Endothelial cell of umbilical vein (primary cell): ENCODE data around the gene DSPP.

Experiments
- CTCF ChIP-seq, 2 donors: IDR thresholded peaks; 1 replicate in 1 of 2; 2 replicates in 1 of 2; pipeline ENCODE4 v1.5.1; 2011; ENCODE audit warnings: low read length in 2 of 2, mild to moderate bottlenecking in 2 of 2, moderate library complexity in 2 of 2, control low read depth in 1 of 2, inconsistent platforms in 1 of 2, low read depth in 1 of 2; ENCODE audit not compliant: insufficient read depth in 1 of 2; ENCODE audit errors: extremely low read depth in 1 of 2
- MAX ChIP-seq: IDR thresholded peaks from 2 replicates; pipeline ENCODE4 v1.6.1; 2011; ENCODE audit not compliant: insufficient read depth, insufficient read length

DNA sequence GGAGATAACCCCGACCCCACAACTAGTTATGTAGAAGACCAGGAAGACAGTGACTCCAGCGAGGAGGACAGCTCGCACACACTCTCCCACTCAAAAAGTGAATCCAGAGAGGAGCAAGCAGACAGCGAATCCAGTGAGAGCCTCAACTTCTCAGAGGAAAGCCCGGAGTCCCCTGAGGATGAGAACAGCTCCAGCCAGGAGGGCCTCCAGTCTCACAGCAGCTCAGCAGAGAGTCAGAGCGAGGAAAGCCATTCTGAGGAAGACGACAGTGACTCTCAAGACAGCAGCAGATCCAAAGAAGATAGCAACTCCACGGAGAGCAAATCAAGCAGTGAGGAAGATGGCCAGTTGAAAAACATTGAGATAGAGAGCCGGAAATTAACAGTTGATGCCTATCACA, 54.5 kb downstream of the DSPP start:
- TF ChIP-seq CTCF (IDR thresholded peaks at IDR 0.05; ENCODE audit: extremely low read depth in 1 of 2, insufficient read depth in 1 of 2, low read depth in 1 of 2, low read length in 2 of 2), result no peak
- TF ChIP-seq MAX, result no peak
